GM18951 (cell line): ENCODE results near the gene RSPRY1.

ENCODE experiments used
- POLR2A ChIP-seq: IDR thresholded peaks from 4 replicates; pipeline ENCODE4 v1.6.1; 2011; ENCODE audit warnings: mild to moderate bottlenecking; ENCODE audit not compliant: insufficient read length, insufficient read depth; ENCODE audit errors: extremely low read depth
- in situ Hi-C: fragments of 300-500 bp; cut with MboI; formaldehyde crosslinking; loops from one replicate; pipeline ENCODE4 v1.12.0; 2022; ENCODE audit warnings: low sequenced_read_pairs, mixed read lengths, inconsistent platforms; ENCODE audit not compliant: unreplicated experiment

The RSPRY1 gene

DNA sequence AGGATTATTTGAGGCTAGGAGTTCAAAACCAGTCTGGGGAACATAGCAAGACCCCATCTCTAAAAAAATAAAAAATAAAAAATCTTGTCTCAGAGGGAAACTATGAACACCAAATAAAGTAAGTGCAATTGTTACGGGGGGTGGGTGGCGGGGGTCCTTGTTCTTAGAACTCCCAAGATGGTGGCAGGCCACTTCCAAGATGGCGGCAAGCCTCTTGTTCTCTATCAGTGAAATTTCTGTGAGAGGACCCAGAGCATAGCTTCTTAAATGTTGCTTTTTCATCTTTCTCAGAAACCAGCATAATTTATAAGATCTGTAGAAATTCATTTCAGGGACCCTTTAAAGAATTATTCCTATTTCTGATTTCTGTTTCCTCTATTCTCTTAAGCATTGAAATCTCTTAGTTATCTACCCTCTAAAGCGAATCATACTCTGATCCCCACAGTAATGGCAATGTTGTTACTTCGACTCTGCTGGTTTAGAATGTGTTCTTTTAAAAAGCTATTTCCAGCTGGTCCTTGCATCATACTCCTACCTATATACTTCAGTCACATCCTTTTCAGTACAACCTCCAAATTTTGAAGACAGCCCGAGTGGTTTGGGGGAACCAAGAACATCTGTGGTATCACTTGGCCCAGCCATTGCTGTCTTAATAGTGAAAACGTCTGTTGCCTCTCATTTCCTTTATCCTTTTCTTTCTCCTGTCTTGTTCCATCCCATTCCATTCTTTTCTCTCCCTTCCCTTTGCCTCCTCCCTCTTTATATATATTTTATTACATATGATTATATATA is 16.2 kb downstream of the RSPRY1 start:
- TF ChIP-seq POLR2A: no peak
- in situ Hi-C loops: no loop called here

DNA sequence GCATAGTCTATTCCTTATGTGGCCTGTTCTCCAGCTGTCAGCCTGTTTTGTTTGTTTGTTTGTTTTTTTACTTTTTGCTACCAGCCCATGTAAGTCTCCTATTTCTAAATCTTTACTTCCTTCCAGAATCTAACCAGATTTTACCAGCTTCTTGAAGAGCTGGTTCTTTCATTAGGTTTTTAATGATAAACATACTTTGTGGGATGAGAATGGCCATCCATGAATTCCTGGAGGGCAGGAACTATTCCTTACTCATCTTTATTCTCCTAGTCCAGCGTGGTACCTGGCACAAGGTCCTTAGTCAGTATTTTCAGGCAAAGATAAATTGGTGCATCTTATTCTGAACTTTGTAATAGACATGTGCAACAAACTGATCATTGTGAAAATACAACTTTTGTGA is 17.3 kb downstream of the RSPRY1 start:
- in situ Hi-C loops: no loop called here
- TF ChIP-seq POLR2A: no peak

DNA sequence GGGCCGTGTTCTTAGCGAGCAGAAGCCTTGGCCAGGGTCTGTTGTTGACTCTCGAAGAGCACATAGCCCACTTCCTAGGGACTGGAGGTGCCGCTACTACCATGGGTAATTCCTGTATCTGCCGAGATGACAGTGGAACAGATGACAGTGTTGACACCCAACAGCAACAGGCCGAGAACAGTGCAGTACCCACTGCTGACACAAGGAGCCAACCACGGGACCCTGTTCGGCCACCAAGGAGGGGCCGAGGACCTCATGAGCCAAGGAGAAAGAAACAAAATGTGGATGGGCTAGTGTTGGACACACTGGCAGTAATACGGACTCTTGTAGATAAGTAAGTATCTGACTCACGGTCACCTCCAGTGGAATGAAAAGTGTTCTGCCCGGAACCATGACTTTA is 18.5 kb downstream of the RSPRY1 start:
- in situ Hi-C loops: no loop called here
- TF ChIP-seq POLR2A: no peak

DNA sequence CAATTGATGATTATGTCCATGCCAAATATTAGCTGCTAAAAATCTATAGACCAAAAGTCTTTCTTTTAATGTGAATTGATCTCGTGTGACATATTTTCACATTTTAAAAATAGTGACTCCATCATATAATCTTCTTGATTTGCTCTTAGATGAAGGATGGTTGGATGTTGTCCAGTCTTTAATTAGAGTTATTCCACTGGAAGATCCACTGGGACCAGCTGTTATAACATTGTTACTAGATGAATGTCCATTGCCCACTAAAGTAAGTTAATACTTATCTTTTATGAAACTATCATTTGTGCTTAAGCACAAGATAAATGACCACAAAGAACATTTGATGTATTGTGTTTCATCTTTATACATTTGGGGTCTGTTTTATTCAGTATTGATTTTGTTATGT is 22.8 kb downstream of the RSPRY1 start:
- in situ Hi-C loops: no loop called here
- TF ChIP-seq POLR2A: no peak

DNA sequence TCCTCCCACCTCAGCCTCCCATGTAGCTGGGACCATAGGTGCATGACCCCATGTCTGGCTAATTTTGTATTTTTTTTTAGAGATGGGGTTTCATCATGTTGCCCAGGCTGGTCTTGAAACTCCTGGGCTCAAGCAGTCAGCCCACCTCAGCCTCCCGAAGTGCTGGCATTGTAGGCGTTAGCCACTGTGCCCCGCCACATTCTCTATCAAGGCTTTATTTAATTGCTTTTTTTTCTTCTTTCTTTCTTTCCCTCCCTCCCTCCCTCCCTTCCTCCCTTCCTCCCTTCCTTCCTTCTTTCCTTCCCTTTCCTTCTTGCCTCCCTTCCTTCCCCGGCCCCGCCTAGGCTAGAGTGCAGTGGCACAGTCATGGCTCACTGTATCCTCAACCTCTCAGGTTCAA is 23.7 kb downstream of the RSPRY1 start:
- TF ChIP-seq POLR2A: no peak
- in situ Hi-C loops: no loop called here

DNA sequence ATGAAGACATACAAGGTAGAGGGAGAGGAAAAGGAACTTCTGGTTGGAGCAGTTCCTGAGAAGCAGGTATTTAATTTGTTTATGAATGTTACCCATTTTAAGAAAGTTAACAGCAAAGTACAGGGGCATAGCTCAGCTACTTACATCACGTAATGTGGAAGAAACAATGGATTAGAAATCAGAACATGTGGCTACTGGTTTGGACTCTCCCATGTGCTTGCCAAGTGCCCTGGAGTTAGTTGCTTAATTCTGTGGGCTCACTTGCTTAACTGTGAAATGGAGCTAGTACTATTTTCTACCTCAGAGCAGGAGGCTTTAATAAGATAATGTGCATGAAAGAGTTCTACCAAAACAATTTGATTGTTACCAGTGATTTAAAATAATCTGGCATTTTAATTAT is 27.3 kb downstream of the RSPRY1 start:
- in situ Hi-C loops: no loop called here
- TF ChIP-seq POLR2A: no peak

DNA sequence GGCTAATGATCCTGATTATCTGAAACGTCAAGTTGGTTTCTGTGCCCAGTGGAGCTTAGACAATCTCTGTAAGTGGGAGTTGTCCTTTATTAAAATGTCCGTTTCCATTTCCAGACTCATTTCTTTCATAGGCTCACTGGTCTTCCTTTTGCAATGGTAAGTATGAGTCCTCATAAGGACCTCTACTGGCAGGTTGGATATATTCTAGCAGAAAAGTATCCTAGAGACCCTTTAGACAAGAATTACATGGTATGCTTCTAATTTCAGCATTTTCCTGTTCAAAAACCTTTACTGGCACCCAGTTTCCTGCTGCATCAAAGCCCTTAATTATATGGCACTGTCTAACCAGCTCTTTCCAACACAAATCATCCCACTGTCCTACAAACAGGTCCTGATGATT is 30.8 kb downstream of the RSPRY1 start:
- in situ Hi-C loops: no loop called here
- no peak for TF ChIP-seq POLR2A

DNA sequence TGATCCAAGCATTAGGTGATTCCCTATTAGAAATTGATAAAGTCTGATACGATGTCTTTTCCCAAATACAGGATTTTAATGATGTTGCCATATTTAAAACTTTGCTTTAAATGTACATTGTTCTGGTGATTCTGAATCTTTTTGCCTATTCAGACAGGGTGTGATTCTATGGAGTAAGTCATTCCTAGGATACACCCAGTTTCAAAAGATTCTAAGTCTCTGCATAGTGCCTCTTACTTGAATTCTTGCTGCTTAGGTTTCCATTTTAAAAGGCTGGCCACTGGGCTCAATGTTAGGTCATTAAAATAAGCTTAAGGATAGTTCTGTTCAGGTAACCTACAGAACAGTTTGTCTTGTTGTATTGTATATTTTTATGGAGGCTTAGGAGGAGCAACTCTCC is 36.9 kb downstream of the RSPRY1 start:
- no peak for TF ChIP-seq POLR2A
- in situ Hi-C loops: no loop called here

DNA sequence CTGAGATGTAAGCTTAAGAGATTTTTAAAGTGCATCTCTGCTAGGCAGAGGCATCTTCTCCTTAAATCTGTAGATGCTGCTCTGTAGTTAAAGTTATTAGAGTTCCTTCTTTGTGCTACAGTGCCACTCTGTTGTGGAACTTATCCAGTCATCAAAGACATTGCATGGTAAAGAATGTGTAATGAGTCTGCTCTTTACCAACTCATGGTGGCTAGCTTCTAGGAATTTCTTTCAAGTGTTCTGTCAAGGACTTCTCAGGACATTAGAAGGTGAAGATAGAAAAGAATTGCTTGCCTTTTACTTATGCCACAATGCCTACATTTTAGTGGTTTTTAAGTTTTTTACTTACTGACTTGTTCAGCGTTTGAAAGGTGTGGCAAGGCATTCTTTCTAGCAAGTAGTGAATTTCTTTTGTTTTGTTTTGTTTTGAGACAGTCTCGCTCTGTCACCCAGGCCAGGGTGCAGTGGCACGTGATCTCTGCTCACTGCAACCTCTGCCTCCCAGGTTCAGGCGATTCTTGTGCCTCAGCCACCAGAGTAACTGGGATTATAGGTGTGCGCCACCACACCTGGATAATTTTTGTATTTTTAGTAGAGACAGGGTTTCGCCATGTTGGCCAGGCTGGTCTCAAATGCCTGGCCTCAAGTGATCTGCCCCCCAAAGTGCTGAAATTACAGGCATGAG is 38.7 kb downstream of the RSPRY1 start:
- no peak for TF ChIP-seq POLR2A
- in situ Hi-C loops: no loop called here

DNA sequence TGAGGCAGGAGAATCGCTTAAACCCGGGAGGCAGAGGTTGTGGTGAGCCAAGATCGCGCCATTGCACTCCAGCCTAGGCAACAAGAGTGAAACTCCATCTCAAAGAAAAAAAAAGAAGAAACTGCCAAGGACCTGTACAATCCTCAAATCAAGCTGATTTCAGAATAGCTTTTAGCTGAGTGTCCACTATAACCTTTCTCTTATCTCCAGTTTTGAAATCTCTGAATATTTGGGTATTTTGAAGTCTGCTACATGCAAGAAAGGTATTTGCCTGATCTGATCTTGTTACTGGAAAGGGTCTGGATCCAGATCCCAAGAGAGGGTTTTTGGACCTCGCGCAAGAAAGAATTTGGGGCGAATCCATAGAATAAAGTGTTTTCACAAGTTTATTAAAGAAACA is 39.8 kb downstream of the RSPRY1 start:
- TF ChIP-seq POLR2A: no peak
- in situ Hi-C loops: no loop called here

DNA sequence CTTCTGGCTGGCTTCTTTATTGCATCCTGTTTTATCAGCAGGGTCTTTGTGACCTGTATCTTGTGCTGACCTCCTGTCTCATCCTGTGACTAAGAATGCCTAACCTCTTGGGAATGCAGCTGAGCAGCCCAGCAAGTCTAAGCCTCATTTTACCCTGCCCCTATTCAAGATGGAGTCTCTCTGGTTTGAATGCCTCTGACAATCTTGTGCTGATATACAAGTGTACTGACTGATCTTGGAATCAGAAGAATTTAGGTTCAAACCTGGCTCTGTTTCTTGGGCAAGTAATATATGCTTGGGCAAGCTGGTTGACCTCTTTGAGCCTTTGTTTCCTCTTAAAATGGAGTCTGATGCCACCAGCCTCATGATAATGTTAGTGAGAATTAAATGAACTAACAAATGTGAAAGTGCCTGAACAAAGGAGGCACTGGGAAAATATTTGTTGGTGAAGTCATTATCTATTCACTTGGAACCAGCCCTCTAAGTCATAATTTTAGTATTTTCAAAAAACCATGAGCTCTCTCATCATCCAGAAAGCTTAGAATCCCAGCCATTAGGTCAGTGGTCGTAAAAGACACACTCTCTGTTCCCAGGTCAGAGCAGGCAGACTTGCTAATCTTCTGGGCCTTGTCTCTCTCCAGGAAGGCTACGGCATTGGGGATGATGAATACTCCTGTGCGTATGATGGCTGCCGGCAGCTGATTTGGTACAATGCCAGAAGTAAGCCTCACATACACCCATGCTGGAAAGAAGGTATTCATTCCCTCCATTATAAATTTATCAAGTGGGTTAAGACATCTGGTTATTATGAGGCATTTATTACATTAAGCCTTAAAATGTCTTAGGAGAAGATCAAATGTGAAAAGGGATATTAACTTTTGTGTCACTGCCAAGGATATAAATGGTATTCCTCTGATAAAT is 40.8 kb downstream of the RSPRY1 start:
- TF ChIP-seq POLR2A: no peak
- in situ Hi-C loops: no loop called here

DNA sequence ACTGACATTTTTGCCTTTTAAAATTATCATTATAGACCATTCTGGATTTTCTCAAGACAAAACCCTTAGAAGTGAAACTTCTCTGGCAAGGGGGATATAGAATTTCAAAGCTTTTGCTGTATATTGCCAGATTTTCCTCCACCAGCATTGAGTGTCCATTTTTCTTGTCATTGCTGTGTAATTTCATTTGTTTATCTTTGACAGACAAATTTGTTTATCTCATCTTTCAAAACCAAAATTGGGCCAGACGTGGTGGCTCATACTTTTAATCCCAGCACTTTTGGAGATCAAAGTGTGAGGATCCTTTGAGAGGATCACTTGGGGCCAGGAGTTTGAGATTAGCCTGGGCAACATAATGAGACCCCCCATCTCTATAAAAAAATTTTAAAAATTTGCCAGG is 43.0 kb downstream of the RSPRY1 start:
- TF ChIP-seq POLR2A: no peak
- in situ Hi-C loops: no loop called here

DNA sequence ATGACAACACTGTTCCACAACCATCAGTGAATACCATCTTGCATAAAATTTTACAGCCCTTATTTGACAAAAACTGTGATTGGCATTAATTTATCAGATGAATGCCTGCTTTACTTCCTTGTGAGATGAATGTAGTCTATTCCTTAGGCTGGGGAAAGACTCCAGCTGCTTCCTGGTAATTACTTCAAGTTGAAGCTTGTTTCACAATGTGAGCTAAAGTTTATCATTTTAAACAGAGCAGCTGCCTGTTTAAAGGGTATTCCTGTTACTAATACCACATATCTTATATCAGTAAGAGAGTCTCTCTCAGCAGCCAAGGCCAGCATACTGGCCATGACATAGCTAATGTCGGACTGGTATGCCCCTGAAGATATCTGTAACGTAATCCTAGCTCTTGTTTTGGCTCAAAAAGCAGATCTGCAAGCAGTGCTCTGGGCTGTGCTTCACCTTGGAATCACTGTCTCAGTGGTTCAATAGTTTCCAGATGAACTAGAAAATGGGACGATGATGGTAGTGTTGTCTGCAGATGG is 45.8 kb downstream of the RSPRY1 start:
- no peak for TF ChIP-seq POLR2A
- in situ Hi-C loops: no loop called here

DNA sequence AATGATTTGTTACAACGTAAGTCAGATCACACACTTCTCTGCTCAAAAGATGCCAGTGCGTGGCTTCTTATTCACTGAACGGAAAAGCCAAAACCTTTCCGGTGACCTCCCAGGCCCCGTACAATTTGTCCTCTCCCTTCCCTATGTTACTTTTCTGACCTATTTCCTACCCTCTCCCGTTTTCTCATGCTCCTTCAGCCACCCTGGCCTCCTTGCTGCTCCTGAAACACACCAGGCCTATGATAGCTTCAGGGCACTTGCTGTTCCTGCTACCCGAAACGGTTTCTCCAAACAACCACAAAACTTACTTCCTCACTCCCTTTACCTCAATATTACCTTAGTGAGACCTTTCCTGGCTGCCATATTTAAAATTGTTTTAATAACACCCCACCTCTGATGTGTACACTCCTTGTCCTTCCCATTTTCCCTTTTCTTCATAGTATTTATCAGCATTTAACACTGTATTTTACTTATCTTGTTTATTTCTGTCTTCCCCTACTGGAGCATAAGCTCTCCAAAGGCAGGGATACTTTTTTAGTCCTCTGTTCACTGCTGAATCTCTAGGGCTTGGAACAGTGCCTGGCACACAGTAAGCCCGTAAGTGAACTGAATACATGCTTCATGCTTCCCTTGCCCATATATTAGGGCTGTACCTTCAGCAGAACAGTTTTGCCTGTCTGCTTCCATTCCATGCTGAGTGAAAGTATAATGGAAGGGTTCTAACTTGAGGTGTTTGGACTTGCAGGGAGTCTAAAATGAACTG is 48.0 kb downstream of the RSPRY1 start:
- in situ Hi-C loops: no loop called here

More for the DNA sequence above, 48.0 kb downstream of the RSPRY1 start:
- no peak for TF ChIP-seq POLR2A
